Vagina (tissue), 2 donors: ENCODE measurements around the gene ASTN2.

Experiments
- CTCF ChIP-seq, 3 experiments: fragments of 450-650 bp in 2 of 3; fragments of 200-600 bp in 1 of 3; sonication (generic) in 1 of 3; IDR thresholded peaks; one replicate each; pipeline ENCODE4 v1.5.1; 2017 to 2019; ENCODE audit warnings: antibody characterized with exemption in 3 of 3, mild to moderate bottlenecking in 2 of 3, moderate library complexity in 2 of 3
- POLR2A ChIP-seq, 2 donors: fragments of 450-650 bp; IDR thresholded peaks; one replicate each; pipeline ENCODE4 v1.6.1; 2017; ENCODE audit warnings: antibody characterized with exemption in 2 of 2, mild to moderate bottlenecking in 2 of 2, moderate library complexity in 2 of 2
- POLR2AphosphoS5 ChIP-seq, 2 donors: sonication (generic); formaldehyde crosslinking; IDR thresholded peaks; one replicate each; pipeline ENCODE4 v1.9.0; 2017; ENCODE audit warnings: antibody characterized with exemption in 2 of 2, mild to moderate bottlenecking in 2 of 2, low read depth in 1 of 2; ENCODE audit not compliant: insufficient read depth in 1 of 2

GRCh38 chr9:116477584-116478141, 937.2 kb downstream of the ASTN2 start:
- TF ChIP-seq CTCF (IDR thresholded peaks at IDR 0.05) (no peak), POLR2A (IDR thresholded peaks at IDR 0.05) (no peak), POLR2AphosphoS5 (IDR thresholded peaks at IDR 0.05; ENCODE audit: insufficient read depth in 1 of 2, low read depth in 1 of 2) (no peak)
